ENCODE measurements around the gene RPP14.
"Not testable (repeated sequence)": the region's sequence is repeated elsewhere in the genome, so short reads cannot be mapped to it uniquely, and the experiment has no call there.

RPP14 gene

GRCh38 chr3:58335652-58335947 lies 29.6 kb downstream of the RPP14 start:
- in situ Hi-C loops (cut with MboI; ENCODE audit: low sequenced_read_pairs, unreplicated experiment), result no loop called here

GRCh38 chr3:58336135-58336882 lies 30.3 kb downstream of the RPP14 start:
- in situ Hi-C loops (cut with MboI; ENCODE audit: low sequenced_read_pairs, unreplicated experiment), result no loop called here
- DNase-seq (ENCODE audit: low spot score), result no peak
- TF ChIP-seq CTCF (IDR thresholded peaks at IDR 0.05; ENCODE audit: borderline replicate concordance, control extremely low read depth, extremely low read depth, insufficient read depth, missing control alignments), result no peak

More at GRCh38 chr3:58335652-58335947, 29.6 kb downstream of the RPP14 start:
- no peak for TF ChIP-seq CTCF (IDR thresholded peaks at IDR 0.05; ENCODE audit: borderline replicate concordance, control extremely low read depth, extremely low read depth, insufficient read depth, missing control alignments)
- no peak for DNase-seq (ENCODE audit: low spot score)

GRCh38 chr3:58337190-58337589 lies 31.1 kb downstream of the RPP14 start:
- DNase-seq (ENCODE audit: low spot score), result no peak
- no peak for TF ChIP-seq CTCF (IDR thresholded peaks at IDR 0.05; ENCODE audit: borderline replicate concordance, control extremely low read depth, extremely low read depth, insufficient read depth, missing control alignments)
- in situ Hi-C loops (cut with MboI; ENCODE audit: low sequenced_read_pairs, unreplicated experiment), result no loop called here

GRCh38 chr3:58339146-58339545 lies 33.1 kb downstream of the RPP14 start:
- in situ Hi-C loops (cut with MboI; ENCODE audit: low sequenced_read_pairs, unreplicated experiment); DNase-seq (ENCODE audit: low spot score): not testable (repeated sequence)

- no peak for DNase-seq (ENCODE audit: low spot score)
- in situ Hi-C loops (cut with MboI; ENCODE audit: low sequenced_read_pairs, unreplicated experiment), result no loop called here
- TF ChIP-seq CTCF (IDR thresholded peaks at IDR 0.05; ENCODE audit: borderline replicate concordance, control extremely low read depth, extremely low read depth, insufficient read depth, missing control alignments), result no peak
These were observed 34.7 kb downstream of the RPP14 start for GRCh38 chr3:58340594-58341244.

- no peak for TF ChIP-seq CTCF (IDR thresholded peaks at IDR 0.05; ENCODE audit: borderline replicate concordance, control extremely low read depth, extremely low read depth, insufficient read depth, missing control alignments)
- in situ Hi-C loops (cut with MboI; ENCODE audit: low sequenced_read_pairs, unreplicated experiment), result no loop called here
- DNase-seq (ENCODE audit: low spot score), result no peak
These were observed 35.3 kb downstream of the RPP14 start for GRCh38 chr3:58341376-58341775.

GRCh38 chr3:58342676-58343075 lies 36.6 kb downstream of the RPP14 start:
- in situ Hi-C loops (cut with MboI; ENCODE audit: low sequenced_read_pairs, unreplicated experiment), result no loop called here
- TF ChIP-seq CTCF (IDR thresholded peaks at IDR 0.05; ENCODE audit: borderline replicate concordance, control extremely low read depth, extremely low read depth, insufficient read depth, missing control alignments), result no peak
- no peak for DNase-seq (ENCODE audit: low spot score)

All from GM13976 (cell line).